ENCODE results near the gene TM4SF5.

Gene TM4SF5, protein sequence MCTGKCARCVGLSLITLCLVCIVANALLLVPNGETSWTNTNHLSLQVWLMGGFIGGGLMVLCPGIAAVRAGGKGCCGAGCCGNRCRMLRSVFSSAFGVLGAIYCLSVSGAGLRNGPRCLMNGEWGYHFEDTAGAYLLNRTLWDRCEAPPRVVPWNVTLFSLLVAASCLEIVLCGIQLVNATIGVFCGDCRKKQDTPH

DNA sequence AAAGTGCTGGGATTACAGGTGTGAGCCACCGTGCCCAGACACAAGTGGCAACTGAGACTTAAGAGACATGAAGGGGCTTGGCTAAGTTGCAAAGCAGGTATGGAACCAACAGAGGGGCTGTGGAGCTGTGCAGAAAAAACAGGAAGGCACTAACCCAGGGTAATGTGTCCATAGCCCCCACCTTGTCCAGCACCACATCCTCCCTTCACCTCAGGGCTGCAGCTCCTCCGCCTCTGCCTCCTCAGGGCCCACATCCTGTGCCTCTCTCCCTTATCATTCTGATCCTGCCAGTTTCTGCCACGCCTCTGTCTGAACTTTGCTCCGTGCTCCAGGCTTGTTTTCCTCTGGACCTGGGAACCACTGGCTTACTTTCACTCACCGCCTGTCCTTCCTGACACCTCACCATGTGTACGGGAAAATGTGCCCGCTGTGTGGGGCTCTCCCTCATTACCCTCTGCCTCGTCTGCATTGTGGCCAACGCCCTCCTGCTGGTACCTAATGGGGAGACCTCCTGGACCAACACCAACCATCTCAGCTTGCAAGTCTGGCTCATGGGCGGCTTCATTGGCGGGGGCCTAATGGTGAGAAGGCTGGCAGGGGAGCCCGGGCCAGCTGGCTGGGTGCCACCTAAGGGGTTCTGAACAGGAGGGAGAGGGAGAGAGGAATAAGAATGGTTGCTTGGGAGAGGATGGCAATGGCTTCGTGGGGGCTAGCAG is at the start of gene TM4SF5:
TSS of gene TM4SF5 (plus strand) at position 368 of the 716 bp plus-strand sequence. CDS start at position 405, 37 bp downstream.
- DNase-seq = no peak

GRCh38 chr17:4722678-4723240 is 48.9 kb upstream of the TM4SF5 start:
- no peak for DNase-seq

- no peak for DNase-seq
Measured at GRCh38 chr17:4724650-4725049, 47.0 kb upstream of the TM4SF5 start.

- no peak for DNase-seq
Measured at GRCh38 chr17:4725646-4726310, 45.9 kb upstream of the TM4SF5 start.

DNA sequence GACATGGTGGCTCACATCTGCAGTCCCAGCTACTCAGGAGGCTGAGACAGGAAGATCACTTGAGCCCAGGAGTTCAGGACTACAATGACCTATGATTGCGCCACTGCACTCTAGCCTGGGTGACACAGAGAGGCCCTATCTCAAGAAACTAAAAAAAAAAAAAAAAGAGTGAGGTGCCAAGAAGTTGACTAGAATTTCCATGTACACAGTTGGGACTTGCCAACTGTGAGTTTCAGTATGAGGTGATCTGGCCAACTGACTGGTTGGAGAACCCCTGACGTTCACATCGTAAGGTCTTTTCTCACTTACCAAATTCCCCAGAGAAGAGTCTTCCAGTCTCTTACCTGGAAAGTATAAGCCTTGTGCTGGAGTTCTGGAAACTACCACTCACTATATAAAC is 43.6 kb upstream of the TM4SF5 start:
- DNase-seq = no peak

DNA sequence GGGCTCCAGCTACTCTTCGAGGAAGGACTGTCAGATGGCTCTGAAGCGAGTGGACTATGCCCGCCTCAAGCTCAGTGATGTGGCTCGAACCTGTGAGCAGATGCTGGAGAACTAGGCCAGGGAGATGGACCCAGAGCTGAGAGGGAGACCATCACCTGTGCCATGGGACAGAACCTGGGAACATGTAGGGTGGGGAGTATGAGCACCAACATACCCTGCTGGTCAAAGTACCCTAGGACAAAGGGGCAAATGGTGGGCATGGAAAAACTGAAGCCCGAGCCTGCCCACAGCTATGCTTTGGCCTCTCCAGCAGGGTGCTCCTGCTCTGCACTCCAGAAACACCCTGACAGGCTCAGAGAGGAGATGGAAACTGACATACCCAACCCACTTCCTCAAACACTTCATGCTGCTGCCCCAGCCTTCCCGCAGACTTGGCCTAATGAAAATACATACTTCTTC is 38.6 kb upstream of the TM4SF5 start:
- DNase-seq = no peak

- DNase-seq = no peak
Measured at GRCh38 chr17:4734857-4735475, 36.7 kb upstream of the TM4SF5 start.

GRCh38 chr17:4735876-4736651 is 35.6 kb upstream of the TM4SF5 start:
- DNase-seq = no peak

DNA sequence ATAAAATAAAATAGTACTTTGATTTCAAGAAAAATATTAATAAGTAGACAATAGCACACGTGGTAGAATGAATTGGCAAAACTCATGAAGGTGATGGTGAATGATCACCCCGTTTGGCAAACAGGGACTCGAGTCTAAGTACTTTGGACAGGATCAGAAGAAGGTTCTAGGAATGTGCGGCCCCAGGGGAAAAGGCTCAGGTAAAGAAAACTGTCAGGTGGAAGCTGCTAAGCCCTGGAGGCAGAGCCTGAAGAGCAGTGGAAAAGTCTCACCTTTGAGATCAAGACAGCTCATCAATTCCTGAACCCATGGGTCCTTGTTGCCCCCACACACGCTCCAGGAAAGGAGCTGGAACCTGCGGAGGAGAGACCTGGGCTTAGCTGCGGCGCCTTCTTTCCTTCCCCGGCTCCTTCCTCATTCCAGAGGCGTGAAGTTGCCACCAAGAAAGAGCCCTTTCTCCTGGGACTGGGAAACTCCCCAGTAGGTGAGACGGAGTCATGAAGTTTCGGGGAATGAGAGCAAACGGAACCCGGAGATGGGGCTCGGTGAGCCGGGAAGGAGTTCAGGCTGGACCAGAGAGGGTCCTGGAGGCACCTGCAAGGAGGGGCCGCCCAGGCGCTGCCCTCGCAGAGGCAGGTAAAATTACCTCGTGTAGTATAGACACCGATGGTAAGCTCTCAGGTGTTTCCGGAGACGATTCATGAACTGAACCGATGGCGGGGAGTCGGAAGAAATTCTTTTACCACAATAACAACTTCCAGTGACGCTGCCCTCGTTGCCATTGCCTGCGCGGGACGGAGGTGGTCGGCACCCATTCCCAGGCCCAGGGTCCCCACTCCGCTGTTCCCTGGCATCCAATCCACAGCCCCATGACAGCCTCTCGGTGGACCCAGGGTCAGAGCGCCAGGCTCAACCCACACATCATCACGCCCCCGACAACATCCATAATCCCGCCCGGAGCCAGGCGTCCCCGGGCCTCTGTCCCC is 33.3 kb upstream of the TM4SF5 start:
- no peak for DNase-seq

DNA sequence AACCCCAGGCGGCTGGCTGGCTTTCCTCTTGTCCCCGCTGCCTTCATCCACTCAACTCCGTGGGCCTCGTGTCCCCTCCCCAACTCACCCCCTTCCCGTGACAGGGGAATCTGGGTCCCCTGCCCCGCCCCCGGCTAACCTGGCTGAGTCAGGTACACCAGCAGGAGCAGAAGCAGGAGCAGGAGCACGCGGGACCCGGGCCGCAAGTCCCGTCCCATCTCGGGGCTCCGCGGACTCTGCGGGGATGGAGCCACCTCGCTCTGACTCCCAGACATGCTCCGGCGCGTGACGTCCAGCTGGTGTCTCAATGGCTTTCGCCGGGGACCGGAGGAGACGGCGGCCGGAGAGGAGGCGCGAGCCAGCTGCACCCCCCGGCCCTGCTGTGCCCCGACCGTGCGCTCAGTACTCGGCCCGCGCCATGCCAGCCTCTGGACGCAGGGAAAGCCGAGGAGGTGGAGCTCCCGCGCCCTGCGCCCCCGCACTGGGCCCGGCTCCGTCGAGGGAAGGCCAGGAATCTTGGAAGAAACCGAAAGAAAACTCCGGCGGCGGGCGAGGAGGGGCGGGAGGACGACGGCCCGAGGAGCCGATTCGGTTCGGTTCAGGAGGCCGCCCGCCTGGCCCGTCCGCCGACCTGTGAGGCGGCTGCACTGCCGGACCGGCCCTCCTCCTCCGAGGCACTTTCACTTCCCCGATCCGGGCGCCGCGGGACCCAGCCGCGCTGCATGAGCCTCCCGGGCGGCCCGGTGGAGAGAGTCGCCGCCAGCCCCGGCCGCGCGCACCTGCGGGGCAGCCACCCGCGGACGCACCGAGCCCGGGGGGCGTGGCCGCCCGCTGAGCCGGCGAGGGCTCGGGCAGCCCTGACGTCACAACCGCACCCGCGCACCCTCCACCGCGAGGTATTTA is 32.3 kb upstream of the TM4SF5 start, which contains the start of the genes CXCL16 and ZMYND15:
TSS of gene CXCL16 (minus strand) at position 807 of the 903 bp plus-strand sequence. CDS start at position 218, 589 bp downstream.
TSS of gene ZMYND15 (plus strand) at position 712 of the 903 bp plus-strand sequence. CDS start 716 bp downstream, outside the sequence.
- DNase-seq = peak; percentile 50

- DNase-seq = no peak
Measured at GRCh38 chr17:4740025-4740351, 31.7 kb upstream of the TM4SF5 start.

GRCh38 chr17:4740584-4740983 is 31.1 kb upstream of the TM4SF5 start:
- no peak for DNase-seq

DNA sequence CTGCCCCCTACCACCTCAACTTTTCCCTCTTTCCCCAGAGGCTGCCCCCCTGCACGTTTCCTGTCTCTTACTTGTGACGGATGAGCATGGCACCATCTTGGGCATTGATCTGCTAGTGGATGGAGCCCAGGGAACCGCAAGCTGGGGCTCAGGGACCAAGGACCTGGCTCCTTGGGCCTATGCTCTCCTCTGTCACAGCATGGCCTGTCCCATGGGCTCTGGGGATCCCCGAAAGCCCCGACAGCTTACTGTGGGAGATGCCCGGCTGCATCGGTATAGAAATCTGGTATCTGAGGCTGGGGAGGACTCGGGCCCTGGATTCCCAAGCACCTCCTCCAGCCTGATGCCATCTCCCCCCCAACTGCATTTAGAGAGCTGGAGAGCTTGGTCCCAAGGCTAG is 30.1 kb upstream of the TM4SF5 start:
- DNase-seq = no peak

GRCh38 chr17:4742133-4742532 is 29.6 kb upstream of the TM4SF5 start:
- no peak for DNase-seq

- DNase-seq = no peak
Measured at GRCh38 chr17:4742629-4743028, 29.1 kb upstream of the TM4SF5 start.

DNA sequence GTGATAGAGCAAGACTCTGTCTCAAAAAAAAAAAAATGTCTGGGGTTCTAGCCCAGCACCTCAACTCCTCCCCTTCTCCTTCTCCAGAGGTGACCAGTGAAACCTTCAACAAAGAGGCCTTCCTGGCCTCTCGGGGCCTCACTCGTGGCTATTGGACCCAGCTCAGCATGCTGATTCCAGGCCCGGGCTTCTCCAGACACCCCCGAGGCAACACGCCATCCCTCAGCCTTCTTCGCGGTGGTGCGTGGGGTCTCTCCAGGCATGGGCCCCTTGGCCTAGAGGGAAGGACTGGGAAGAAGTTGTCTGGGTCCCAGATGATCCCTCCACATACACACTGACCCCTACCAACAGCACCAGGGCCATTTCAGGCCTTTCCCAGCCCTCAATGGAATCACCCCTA is 28.5 kb upstream of the TM4SF5 start:
- DNase-seq = no peak

- no peak for DNase-seq
Measured at GRCh38 chr17:4743898-4744297, 27.8 kb upstream of the TM4SF5 start.

GRCh38 chr17:4744999-4745969 is 26.4 kb upstream of the TM4SF5 start:
- DNase-seq = no peak

- DNase-seq = no peak
Measured at GRCh38 chr17:4747847-4748246, 23.8 kb upstream of the TM4SF5 start.
